ENCODE data around the gene TMSB4Y.

The TMSB4Y gene

GRCh38 chrY:13703568-13703968 lies at the start of gene TMSB4Y:
Gene TMSB4Y, plus strand, starts transcription at chrY:13703899.
- DNase-seq = no peak

GRCh38 chrY:13664162-13664561 lies 39.5 kb upstream of the TMSB4Y start:
- DNase-seq = no peak

- DNase-seq = no peak
These were observed 32.6 kb upstream of the TMSB4Y start for GRCh38 chrY:13671122-13671521.

DNA sequence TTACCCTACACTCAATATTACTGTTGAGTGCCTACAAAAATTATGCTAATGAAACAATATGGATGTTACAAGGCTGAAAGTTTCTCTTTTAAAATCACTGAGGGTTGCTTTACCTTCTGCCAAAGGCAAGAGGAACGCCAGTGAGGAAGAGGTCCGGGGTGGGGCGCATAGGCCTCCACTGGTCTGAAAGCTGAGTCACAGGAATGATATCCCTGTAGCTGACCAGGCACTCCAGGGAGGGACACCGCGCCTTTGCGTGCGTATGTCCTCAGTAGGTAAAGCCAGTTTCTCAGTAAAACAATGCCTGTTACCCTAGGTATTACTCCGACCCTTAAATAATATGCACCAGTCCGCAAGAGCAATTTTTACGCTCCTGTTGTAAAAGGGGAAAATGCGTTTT lies 1.4 kb upstream of the TMSB4Y start:
- DNase-seq = no peak

- DNase-seq = no peak
These were observed 627 bp downstream of the TMSB4Y start for GRCh38 chrY:13704121-13704930.

DNA sequence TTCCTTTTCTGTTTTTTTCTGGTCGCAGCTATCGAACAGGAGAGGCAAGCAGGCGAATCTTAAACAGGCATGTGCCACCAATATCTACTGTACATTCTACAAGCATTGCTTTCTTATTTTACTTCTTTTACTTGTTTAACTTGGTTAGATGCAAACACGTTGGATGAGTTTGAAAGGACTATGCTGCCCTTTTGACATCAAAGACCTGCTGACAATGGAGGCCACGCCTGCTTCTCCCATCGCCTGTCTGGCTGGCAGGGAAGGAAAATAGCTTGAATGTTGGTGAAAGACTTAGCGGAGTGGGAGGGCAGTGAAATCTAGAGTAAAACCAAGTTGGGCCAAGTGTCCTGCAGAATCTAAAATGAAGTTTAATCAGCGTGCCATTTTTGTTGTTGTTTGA lies 1.5 kb downstream of the TMSB4Y start:
- DNase-seq = no peak

DNA sequence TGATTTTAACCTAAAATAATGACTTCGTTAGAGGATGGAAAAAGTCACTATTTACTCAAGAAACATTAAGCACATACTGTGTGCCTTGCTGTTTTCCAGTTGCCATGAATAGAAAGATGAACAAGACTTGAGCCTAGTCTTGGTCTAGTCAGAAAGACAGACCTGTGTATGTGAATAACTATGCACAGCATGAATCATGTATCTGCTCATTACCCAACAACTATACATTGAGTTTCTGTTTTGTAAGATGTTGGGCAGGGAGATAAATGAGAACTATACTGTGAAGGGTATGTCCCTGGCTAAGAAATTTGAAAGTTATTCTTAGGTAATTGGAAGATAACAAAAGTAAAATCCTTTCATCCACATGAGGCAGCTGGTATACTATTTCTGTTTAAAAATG lies 4.3 kb downstream of the TMSB4Y start:
- no peak for DNase-seq

DNA sequence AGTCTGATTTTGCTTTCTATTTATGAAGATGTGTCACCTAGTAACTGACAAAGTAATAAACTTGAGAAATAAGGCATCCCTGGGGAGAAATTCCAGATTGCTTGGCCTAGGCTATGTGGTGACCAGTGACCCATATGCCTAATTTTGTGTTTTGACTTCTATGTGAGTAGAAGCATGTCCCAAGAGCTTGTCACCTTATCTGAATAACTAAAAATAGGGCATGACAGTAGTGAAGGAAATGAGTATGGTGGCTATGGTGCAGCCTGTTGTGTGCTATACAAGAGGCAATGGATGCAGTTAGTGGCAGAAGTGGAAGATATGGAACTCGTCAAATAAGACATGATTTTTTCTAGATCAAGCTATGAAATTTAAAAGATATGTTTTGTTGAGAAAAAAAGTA lies 15.3 kb downstream of the TMSB4Y start:
- no peak for DNase-seq

DNA sequence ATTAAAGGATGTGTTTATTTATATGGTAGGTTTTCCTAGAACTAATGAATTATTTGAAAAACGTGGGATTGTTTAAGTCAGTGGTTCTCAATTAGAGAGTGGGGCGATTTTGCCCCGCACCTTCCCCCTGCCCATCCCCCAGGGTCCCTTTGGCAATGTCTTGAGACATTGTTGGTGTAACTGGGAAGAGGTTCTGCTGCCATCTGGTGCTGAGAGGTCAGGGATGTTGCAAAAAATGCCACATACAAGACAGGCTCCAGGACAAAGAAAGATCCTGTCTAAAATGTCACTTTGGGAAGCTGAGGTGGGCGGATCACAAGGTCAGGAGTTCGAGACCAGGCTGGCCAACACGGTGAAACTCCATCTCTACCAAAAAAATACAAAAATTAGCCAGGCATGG lies 25.8 kb downstream of the TMSB4Y start:
- no peak for DNase-seq

GRCh38 chrY:13738618-13739017 lies 34.9 kb downstream of the TMSB4Y start:
- no peak for DNase-seq

- DNase-seq = no peak
These were observed 47.8 kb downstream of the TMSB4Y start for GRCh38 chrY:13751289-13752071.

- no peak for DNase-seq
These were observed 51.0 kb downstream of the TMSB4Y start for GRCh38 chrY:13754661-13755060.
